DND-41 (cell line): ENCODE results near the gene CARMIL1.

ENCODE experiments used
- ATAC-seq: fragments of 200-7000 bp; cut with Tn5 transposase; 3 replicates; pipeline ENCODE4 v1.9.1; 2021; ENCODE audit warnings: low read depth; ENCODE audit not compliant: insufficient read depth
- DNase-seq: peaks from one replicate; pipeline ENCODE4 v3.0.0-alpha.2; 2020
- H2AFZ ChIP-seq: 2 replicates; pipeline ENCODE4 v1.6.0; 2012; ENCODE audit warnings: low read depth, low read length
- H3K27ac ChIP-seq: 2 replicates; pipeline ENCODE4 v1.5.1; 2012; ENCODE audit warnings: low read length, inconsistent platforms
- H3K27me3 ChIP-seq: fragments of 200-600 bp; sonication (generic); 2 replicates; pipeline ENCODE4 v1.6.0; 2012; ENCODE audit warnings: low read length, mild to moderate bottlenecking, inconsistent platforms; ENCODE audit not compliant: insufficient read depth, poor library complexity
- H3K36me3 ChIP-seq: 2 replicates; pipeline ENCODE4 v1.5.1; 2012; ENCODE audit warnings: low read length, inconsistent platforms; ENCODE audit not compliant: insufficient read depth
- H3K4me1 ChIP-seq: 2 replicates; pipeline ENCODE4 v1.5.1; 2012; ENCODE audit warnings: mild to moderate bottlenecking, low read length; ENCODE audit not compliant: insufficient read depth
- H3K4me2 ChIP-seq: 2 replicates; pipeline ENCODE4 v1.6.0; 2012; ENCODE audit warnings: mild to moderate bottlenecking, moderate library complexity, low read length, inconsistent platforms; ENCODE audit not compliant: insufficient read depth
- H3K4me3 ChIP-seq, 2 experiments: fragments of 200-600 bp in 1 of 2; shearing (Covaris generic) in 1 of 2; 2 replicates each; pipeline ENCODE4 v1.5.1; 2012 to 2016; ENCODE audit warnings: inconsistent platforms in 2 of 2, low read length in 2 of 2, mild to moderate bottlenecking in 2 of 2, low read depth in 1 of 2, moderate library complexity in 1 of 2
- H3K79me2 ChIP-seq: 2 replicates; pipeline ENCODE4 v1.6.0; 2012; ENCODE audit warnings: low read length, inconsistent platforms; ENCODE audit not compliant: insufficient read depth
- H3K9ac ChIP-seq: 2 replicates; pipeline ENCODE4 v1.6.0; 2012; ENCODE audit warnings: low read depth, mild to moderate bottlenecking, inconsistent platforms, low read length, moderate library complexity
- H3K9me3 ChIP-seq: 2 replicates; pipeline ENCODE4 v1.5.1; 2012; ENCODE audit warnings: low read length, moderate library complexity, mild to moderate bottlenecking, inconsistent platforms; ENCODE audit not compliant: insufficient read depth, severe bottlenecking
- H4K20me1 ChIP-seq: 2 replicates; pipeline ENCODE4 v1.6.0; 2012; ENCODE audit warnings: low read length; ENCODE audit not compliant: insufficient read depth
- EZH2 ChIP-seq: IDR thresholded peaks from 3 replicates; pipeline ENCODE4 v1.6.1; 2012; ENCODE audit warnings: borderline replicate concordance, low read depth, mild to moderate bottlenecking, moderate library complexity, low read length, inconsistent platforms; ENCODE audit not compliant: severe bottlenecking
- TF ChIP-seq, protein P1 (sequence below): IDR thresholded peaks from 2 replicates; pipeline ENCODE4 v1.5.1; 2012; ENCODE audit warnings: borderline replicate concordance, low read length, moderate library complexity, mild to moderate bottlenecking; ENCODE audit not compliant: poor library complexity, severe bottlenecking; ENCODE audit errors: extremely low read depth

Gene CARMIL1

GRCh38 chr6:25341923-25342619 lies 62.9 kb downstream of the CARMIL1 start:
- H2AFZ ChIP-seq: no peak overlapping the region
- no peak overlapping the region for H3K4me3 ChIP-seq
- no peak overlapping the region for H3K27ac ChIP-seq
- DNase-seq (no peak), ATAC-seq (no peak)
- H3K79me2 ChIP-seq: no peaks in the 10 kb centered on the region
- H3K9me3 ChIP-seq: no peaks in the 10 kb centered on the region
- no peaks in the 10 kb centered on the region for H3K4me1 ChIP-seq
- TF ChIP-seq, protein P1, sequence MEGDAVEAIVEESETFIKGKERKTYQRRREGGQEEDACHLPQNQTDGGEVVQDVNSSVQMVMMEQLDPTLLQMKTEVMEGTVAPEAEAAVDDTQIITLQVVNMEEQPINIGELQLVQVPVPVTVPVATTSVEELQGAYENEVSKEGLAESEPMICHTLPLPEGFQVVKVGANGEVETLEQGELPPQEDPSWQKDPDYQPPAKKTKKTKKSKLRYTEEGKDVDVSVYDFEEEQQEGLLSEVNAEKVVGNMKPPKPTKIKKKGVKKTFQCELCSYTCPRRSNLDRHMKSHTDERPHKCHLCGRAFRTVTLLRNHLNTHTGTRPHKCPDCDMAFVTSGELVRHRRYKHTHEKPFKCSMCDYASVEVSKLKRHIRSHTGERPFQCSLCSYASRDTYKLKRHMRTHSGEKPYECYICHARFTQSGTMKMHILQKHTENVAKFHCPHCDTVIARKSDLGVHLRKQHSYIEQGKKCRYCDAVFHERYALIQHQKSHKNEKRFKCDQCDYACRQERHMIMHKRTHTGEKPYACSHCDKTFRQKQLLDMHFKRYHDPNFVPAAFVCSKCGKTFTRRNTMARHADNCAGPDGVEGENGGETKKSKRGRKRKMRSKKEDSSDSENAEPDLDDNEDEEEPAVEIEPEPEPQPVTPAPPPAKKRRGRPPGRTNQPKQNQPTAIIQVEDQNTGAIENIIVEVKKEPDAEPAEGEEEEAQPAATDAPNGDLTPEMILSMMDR: no peak
- no peak for TF ChIP-seq EZH2
- peaks cover 10% of the 10 kb centered on the region for H3K27me3 ChIP-seq
- no peak overlapping the region for H3K4me2 ChIP-seq
- H4K20me1 ChIP-seq: no peaks in the 10 kb centered on the region
- H3K36me3 ChIP-seq: no peaks in the 10 kb centered on the region
- no peak overlapping the region for H3K9ac ChIP-seq

DNA sequence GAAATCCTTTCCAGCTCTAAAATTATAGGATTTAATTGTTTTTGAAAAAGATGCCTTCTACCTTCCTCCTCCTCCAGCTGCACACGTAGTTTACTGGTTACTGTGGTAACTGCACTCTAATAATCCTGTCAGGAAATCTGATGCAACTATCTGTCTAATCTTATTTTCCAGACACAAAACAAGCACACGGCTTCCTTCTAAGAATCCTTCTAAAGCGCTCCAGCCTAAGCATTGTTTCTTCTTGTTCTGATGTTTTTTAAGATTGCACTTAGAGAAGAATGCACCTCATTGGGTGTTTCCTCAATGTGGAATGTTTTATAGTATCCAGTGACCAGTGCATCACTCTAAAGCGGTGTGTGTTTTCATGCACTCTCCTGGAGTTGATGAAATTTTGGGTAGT lies 63.6 kb downstream of the CARMIL1 start:
- no peak overlapping the region for H3K4me3 ChIP-seq
- ATAC-seq: no peak
- no peaks in the 10 kb centered on the region for H3K79me2 ChIP-seq
- no peaks in the 10 kb centered on the region for H3K4me1 ChIP-seq
- no peaks in the 10 kb centered on the region for H4K20me1 ChIP-seq
- no peak overlapping the region for H3K4me2 ChIP-seq
- H2AFZ ChIP-seq: no peak overlapping the region
- H3K9me3 ChIP-seq: no peaks in the 10 kb centered on the region
- no peak for DNase-seq
- peaks cover 10% of the 10 kb centered on the region for H3K27me3 ChIP-seq
- H3K36me3 ChIP-seq: no peaks in the 10 kb centered on the region
- no peak overlapping the region for H3K9ac ChIP-seq
- TF ChIP-seq EZH2: no peak
- TF ChIP-seq, protein P1: no peak
- H3K27ac ChIP-seq: no peak overlapping the region

GRCh38 chr6:25343984-25344383 lies 64.8 kb downstream of the CARMIL1 start:
- no peak for TF ChIP-seq EZH2
- TF ChIP-seq, protein P1: no peak
- no peaks in the 10 kb centered on the region for H3K9me3 ChIP-seq
- H3K27me3 ChIP-seq: peaks cover 10% of the 10 kb centered on the region
- no peak overlapping the region for H3K27ac ChIP-seq
- no peak overlapping the region for H3K4me3 ChIP-seq
- no peak overlapping the region for H3K9ac ChIP-seq
- no peak for ATAC-seq
- no peaks in the 10 kb centered on the region for H4K20me1 ChIP-seq
- DNase-seq: no peak
- no peak overlapping the region for H2AFZ ChIP-seq
- H3K36me3 ChIP-seq: no peaks in the 10 kb centered on the region
- H3K79me2 ChIP-seq: no peaks in the 10 kb centered on the region
- no peak overlapping the region for H3K4me2 ChIP-seq
- no peaks in the 10 kb centered on the region for H3K4me1 ChIP-seq
